ENCODE measurements around the gene DCXR.
A peak's percentile ranks its signal among the peaks of the same experiment; 100 is the strongest.

DCXR gene

DNA sequence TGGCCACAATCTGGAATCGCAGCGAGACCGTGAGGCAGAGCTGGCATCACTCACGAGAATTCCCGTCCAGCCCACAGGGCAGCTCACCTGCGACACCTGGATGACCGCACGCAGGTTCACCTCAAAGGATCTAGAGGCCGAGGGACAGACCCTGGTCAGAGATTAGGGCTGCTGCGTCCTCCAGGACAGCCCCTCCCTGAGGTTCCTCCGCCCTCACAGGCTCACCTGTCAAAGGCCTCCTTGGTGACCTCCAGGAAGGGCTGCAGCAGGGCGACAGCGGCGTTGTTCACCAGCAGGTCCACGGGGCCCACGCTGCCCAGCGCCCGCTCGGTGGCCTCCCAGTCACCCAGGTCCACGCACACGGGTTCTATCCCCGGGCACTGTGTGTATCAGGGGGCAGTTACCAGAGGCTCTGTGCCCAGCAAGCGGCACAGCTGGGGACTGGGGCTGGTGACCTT lies 834 bp downstream of the DCXR start:
- DNase-seq, result no peak

GRCh38 chr17:82035956-82036633 lies 1.4 kb downstream of the DCXR start:
- no peak for DNase-seq

DNA sequence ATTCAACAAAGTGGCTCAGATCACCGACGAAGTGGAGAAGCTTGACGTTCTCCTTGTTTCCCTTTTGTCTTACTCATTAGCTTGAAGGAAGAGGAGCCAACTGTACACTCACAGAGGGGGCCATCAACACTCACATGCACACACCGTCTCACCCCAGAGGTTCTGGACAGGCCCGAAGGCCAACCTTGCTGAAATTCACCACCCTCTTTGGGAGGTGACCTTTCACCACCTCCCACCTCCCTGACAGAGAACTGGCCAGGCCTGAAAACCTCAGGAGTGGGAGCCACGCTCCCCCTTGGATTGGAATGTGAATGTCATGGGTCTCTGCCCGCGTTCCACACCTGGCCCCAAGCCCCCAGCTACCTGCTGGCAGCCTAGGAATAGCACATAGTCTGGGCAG lies 2.0 kb downstream of the DCXR start:
- no peak for DNase-seq

DNA sequence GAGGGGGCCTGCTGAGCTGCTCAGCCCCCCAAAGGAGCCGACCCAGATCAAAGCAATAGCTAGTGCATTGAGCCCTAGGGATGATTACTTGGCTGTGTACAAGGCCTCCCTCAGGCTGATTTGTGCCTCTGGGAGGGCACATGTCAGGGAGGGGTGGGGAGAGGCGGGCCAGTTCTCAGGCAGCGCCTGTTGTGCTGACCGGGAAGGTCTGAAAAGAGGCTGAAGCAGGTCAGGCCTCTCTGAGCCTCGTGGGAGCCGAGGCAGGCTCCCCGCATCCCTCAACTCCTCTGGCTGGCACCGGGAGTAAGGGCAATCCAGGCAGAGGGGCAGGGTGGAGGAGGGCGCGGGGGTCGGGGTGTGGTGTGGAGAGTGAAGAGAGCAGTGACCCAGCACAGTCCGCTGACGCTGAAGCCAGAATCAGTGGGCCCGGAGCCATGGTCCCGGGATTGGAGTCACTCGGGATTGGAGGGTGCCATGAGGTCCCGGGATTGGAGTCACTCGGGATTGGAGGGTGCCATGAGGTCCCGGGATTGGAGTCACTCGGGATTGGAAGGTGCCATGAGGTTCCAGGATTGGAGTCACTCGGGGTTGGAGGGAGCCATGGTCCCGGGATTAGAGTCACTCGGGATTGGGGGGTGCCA lies 3.0 kb downstream of the DCXR start:
- no peak for DNase-seq

DNA sequence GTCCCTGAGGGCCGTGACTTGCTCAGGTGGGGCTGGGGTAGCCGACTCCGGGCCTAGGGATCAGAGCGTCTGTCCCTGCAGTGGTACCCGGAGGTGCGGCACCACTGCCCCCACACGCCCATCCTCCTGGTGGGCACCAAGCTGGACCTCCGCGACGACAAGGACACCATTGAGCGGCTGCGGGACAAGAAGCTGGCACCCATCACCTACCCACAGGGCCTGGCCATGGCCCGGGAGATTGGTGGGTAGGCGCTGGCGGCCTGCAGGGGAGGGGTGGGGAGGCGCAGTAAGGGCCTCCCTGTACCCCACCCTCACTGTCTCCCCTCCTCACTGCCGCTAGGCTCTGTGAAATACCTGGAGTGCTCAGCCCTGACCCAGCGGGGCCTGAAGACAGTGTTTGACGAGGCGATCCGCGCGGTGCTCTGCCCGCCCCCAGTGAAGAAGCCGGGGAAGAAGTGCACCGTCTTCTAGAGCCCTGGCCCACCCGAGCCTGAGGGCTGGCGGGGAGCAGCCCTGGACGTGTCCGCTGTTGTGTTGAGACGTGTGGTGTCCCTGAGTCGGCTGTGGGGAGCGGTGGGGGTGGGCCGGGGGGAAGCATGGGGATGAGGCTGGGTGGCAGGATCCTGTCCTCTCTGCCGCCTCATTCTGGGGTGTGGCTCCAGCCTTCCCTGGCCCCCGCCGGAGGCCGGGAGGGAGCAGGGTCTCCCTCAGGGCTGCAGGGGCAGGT lies 4.0 kb downstream of the DCXR start:
- DNase-seq, result no peak

- peak; percentile 57 for DNase-seq
These were observed 5.4 kb downstream of the DCXR start for GRCh38 chr17:82031885-82032627.

DNA sequence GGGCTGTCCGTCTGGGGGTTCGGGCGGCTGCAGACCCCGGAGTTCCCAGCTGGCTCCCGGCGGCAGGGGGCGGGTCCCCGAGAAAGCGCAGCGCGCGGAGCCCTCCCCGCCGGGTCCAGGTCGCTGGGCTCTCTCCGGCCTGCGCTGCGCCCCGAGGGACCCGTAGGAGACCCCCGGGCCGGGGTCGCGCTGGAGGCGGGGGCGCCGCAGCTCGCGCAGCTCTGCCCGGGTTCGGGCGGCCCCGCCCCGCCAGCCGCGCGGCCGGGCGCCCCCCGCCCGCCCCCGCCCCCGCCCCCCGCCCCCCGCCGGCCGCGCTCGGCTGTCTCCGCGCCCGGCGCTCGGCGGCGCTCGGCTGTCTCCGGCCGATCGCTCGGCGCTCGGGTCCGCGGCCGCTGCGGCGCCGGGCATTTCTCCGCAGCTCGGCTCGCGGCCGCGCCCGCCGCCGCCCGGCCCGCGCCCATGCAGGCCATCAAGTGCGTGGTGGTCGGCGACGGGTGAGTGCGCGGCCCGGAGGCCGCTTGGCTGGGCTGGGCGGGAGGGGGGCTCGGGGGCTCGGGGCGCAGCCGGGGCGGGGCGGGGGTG lies 6.1 kb downstream of the DCXR start, which contains the start of gene RAC3:
RAC3 (plus strand) TSS at position 376 of the 582 bp plus-strand sequence; CDS start at position 460, 84 bp downstream.
- peak; percentile 70 for DNase-seq

GRCh38 chr17:82030470-82031302 lies 6.8 kb downstream of the DCXR start:
- peak; percentile 92 for DNase-seq

DNA sequence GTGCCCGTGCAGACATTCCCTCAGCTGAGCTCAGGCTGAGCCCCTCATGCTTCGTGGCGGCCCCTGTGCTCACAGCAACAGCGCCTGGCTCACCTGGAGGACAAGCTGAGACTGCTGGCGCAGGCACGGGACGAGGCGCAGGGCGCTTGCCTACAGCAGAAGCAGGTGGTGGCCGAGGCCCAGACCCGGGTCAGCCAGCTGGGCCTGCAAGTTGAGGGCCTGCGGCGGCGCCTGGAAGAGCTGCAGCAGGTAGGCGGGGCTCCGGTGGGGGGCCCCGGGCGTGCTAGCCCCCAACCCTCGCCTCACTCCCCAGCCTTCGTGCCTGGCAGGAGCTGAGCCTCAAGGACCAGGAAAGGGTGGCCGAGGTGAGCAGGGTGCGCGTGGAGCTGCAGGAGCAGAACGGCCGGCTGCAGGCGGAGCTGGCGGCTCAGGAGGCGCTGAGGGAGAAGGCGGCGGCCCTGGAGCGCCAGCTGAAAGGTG lies 7.5 kb downstream of the DCXR start:
- no peak for DNase-seq

GRCh38 chr17:82029391-82029790 lies 8.1 kb downstream of the DCXR start:
- no peak for DNase-seq

GRCh38 chr17:82028966-82029365 lies 8.5 kb downstream of the DCXR start:
- no peak for DNase-seq

GRCh38 chr17:82028246-82028645 lies 9.3 kb downstream of the DCXR start:
- DNase-seq, result no peak

GRCh38 chr17:82025401-82026107 lies 11.9 kb downstream of the DCXR start:
- DNase-seq, result no peak

GRCh38 chr17:82024859-82025258 lies 12.6 kb downstream of the DCXR start:
- DNase-seq, result no peak

- DNase-seq, result peak; percentile 64
These were observed 13.9 kb downstream of the DCXR start for GRCh38 chr17:82023447-82024241.

GRCh38 chr17:82022981-82023446 lies 14.5 kb downstream of the DCXR start, which contains the start of gene LRRC45:
Gene LRRC45 (plus strand): TSS chr17:82023305. CDS start chr17:82023644, 339 bp downstream.
- DNase-seq, result peak; percentile 100

GRCh38 chr17:82022310-82022980 lies 15.1 kb downstream of the DCXR start, which contains the start of gene CENPX:
Gene CENPX (minus strand): TSS chr17:82022878. CDS start chr17:82022861, 17 bp downstream.
- peak; percentile 32 for DNase-seq

DNA sequence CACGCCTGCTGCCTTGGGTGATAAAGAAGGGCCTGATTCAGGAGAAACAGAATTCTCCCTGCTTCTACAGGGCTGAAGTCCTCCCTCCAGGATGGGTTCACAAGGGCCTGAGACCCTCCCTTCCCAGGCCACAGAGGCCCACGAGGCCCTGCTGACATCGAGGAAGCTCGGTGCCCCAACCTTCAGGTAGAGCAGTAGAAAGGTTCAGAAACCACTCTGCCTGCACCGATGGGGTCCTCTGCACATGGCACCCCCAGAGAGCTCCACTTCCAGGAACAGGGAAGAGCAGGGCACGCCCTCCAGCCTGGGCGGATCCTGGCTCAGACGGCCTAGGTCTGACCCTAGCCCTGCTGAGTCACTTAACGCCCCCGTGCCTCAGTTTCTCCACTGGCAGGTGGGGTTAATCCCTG lies 15.6 kb downstream of the DCXR start:
- no peak for DNase-seq
